SK-N-SH (cell line): ENCODE results near the gene GPATCH4.

Source experiments
- CHD2 ChIP-seq: fragments of 150-350 bp; IDR thresholded peaks from 2 replicates; pipeline ENCODE4 v1.6.1; 2018; ENCODE audit warnings: low read length; ENCODE audit not compliant: partially characterized antibody
- JUND ChIP-seq: IDR thresholded peaks from 2 replicates; pipeline ENCODE4 v1.4.0; 2012
- POLR2AphosphoS5 ChIP-seq: IDR thresholded peaks from 2 replicates; pipeline ENCODE4 v1.6.1; 2012; ENCODE audit warnings: low read depth, low read length
- RAD21 ChIP-seq: IDR thresholded peaks from 2 replicates; pipeline ENCODE4 v1.6.1; 2012; ENCODE audit warnings: mild to moderate bottlenecking, low read length
- RCOR1 ChIP-seq: fragments of 150-350 bp; IDR thresholded peaks from 2 replicates; pipeline ENCODE4 v1.6.1; 2017; ENCODE audit warnings: antibody characterized with exemption, low read length
- TEAD4 ChIP-seq: IDR thresholded peaks from 2 replicates; pipeline ENCODE4 v1.4.0; 2012; ENCODE audit warnings: mild to moderate bottlenecking, borderline replicate concordance; ENCODE audit not compliant: insufficient read depth
- YY1 ChIP-seq: IDR thresholded peaks from 2 replicates; pipeline ENCODE4 v1.4.0; 2012; ENCODE audit warnings: low read depth, mild to moderate bottlenecking
- TF ChIP-seq, protein P1 (sequence below): fragments of 200-600 bp; sonication (generic); IDR thresholded peaks from 2 replicates; pipeline ENCODE4 v1.6.1; 2017; ENCODE audit warnings: antibody characterized with exemption, mild to moderate bottlenecking, moderate library complexity

DNA sequence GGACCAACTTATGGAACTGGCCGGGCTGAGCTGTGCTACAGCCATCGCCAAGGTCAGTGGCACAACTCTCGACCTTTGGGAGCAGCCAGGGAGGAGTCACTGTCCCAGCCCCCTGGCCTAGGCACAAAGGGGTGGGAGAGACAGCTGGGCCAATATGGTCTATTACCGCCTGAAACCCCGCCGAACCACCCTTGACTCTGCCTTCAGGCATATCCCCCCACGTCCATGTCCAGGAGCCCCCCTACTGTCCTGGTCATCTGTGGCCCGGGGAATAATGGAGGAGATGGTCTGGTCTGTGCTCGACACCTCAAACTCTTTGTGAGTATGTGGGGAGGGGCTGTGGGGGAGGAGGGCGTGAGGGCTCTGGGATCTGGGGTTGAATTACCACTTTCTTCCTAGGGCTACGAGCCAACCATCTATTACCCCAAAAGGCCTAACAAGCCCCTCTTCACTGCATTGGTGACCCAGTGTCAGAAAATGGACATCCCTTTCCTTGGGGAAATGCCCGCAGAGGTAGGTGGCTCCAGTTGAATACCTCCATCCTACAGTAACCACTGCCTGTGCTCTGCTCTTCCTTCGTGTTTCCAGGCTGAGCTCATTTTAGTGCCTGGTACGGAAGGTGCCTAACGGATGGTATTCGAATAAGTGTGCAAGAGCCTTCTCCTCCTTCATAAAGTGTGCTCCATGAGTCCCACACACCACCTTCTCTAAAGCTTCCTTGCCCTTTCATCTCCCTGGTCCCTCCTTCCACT lies 8.9 kb downstream of the GPATCH4 start:
- TF ChIP-seq, protein P1, sequence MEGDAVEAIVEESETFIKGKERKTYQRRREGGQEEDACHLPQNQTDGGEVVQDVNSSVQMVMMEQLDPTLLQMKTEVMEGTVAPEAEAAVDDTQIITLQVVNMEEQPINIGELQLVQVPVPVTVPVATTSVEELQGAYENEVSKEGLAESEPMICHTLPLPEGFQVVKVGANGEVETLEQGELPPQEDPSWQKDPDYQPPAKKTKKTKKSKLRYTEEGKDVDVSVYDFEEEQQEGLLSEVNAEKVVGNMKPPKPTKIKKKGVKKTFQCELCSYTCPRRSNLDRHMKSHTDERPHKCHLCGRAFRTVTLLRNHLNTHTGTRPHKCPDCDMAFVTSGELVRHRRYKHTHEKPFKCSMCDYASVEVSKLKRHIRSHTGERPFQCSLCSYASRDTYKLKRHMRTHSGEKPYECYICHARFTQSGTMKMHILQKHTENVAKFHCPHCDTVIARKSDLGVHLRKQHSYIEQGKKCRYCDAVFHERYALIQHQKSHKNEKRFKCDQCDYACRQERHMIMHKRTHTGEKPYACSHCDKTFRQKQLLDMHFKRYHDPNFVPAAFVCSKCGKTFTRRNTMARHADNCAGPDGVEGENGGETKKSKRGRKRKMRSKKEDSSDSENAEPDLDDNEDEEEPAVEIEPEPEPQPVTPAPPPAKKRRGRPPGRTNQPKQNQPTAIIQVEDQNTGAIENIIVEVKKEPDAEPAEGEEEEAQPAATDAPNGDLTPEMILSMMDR: no peak
- no peak for TF ChIP-seq RCOR1
- TF ChIP-seq POLR2AphosphoS5: no peak
- TF ChIP-seq TEAD4: no peak
- no peak for TF ChIP-seq JUND
- TF ChIP-seq RAD21: no peak
- no peak for TF ChIP-seq CHD2
- TF ChIP-seq YY1: no peak
